ENCODE data around the gene CCDC40. TPM values are rescaled to one million over a fixed set of nuclear protein-coding genes. Genes with fewer than 3 reads are reported as not detected.
A peak's percentile ranks its signal among the peaks of the same experiment; 100 is the strongest.
"Not testable (repeated sequence)": the region's sequence is repeated elsewhere in the genome, so short reads cannot be mapped to it uniquely, and the experiment has no call there.

The CCDC40 gene
- 7.2 and 41.3 TPM in 2 replicates for total RNA-seq (2014; rRNA removed; shearing (Covaris generic); ENCODE audit: low replicate concordance)

- DNase-seq (ENCODE audit: low read depth), result peak; percentile 81
- in situ Hi-C loops (cut with HindIII; ENCODE audit: low pct_unique_long_range_greater_than_20kb, low sequenced_read_pairs), result no loop called here
Observed at GRCh38 chr17:80035937-80036714, at the start of gene CCDC40. Gene CCDC40 (plus strand): TSS chr17:80036642. CDS start chr17:80036663, 21 bp downstream.

- peak; percentile 20 for DNase-seq (ENCODE audit: low read depth)
- in situ Hi-C loops (cut with HindIII; ENCODE audit: low pct_unique_long_range_greater_than_20kb, low sequenced_read_pairs), result no loop called here
Observed at GRCh38 chr17:79987187-79987934, 49.1 kb upstream of the CCDC40 start.

- in situ Hi-C loops (cut with HindIII; ENCODE audit: low pct_unique_long_range_greater_than_20kb, low sequenced_read_pairs), result no loop called here
- DNase-seq (ENCODE audit: low read depth), result no peak
Observed at GRCh38 chr17:79987935-79988184, 48.6 kb upstream of the CCDC40 start.

GRCh38 chr17:79988185-79988971, 48.1 kb upstream of the CCDC40 start:
- peak; percentile 77 for DNase-seq (ENCODE audit: low read depth)
- in situ Hi-C loops (cut with HindIII; ENCODE audit: low pct_unique_long_range_greater_than_20kb, low sequenced_read_pairs), result no loop called here

- in situ Hi-C loops (cut with HindIII; ENCODE audit: low pct_unique_long_range_greater_than_20kb, low sequenced_read_pairs), result no loop called here
- DNase-seq (ENCODE audit: low read depth), result no peak
Observed at GRCh38 chr17:79989106-79989835, 47.2 kb upstream of the CCDC40 start.

- in situ Hi-C loops (cut with HindIII; ENCODE audit: low pct_unique_long_range_greater_than_20kb, low sequenced_read_pairs), result no loop called here
Observed at GRCh38 chr17:79990051-79990592, 46.3 kb upstream of the CCDC40 start.

GRCh38 chr17:79990704-79991103, 45.7 kb upstream of the CCDC40 start:
- in situ Hi-C loops (cut with HindIII; ENCODE audit: low pct_unique_long_range_greater_than_20kb, low sequenced_read_pairs), result no loop called here
- no peak for DNase-seq (ENCODE audit: low read depth)

More at GRCh38 chr17:79990051-79990592, 46.3 kb upstream of the CCDC40 start:
- no peak for DNase-seq (ENCODE audit: low read depth)

GRCh38 chr17:79991140-79991923, 45.1 kb upstream of the CCDC40 start:
- in situ Hi-C loops (cut with HindIII; ENCODE audit: low pct_unique_long_range_greater_than_20kb, low sequenced_read_pairs), result no loop called here
- peak; percentile 46 for DNase-seq (ENCODE audit: low read depth)

GRCh38 chr17:79991924-79992648, 44.4 kb upstream of the CCDC40 start:
- in situ Hi-C loops (cut with HindIII; ENCODE audit: low pct_unique_long_range_greater_than_20kb, low sequenced_read_pairs), result no loop called here
- no peak for DNase-seq (ENCODE audit: low read depth)

- in situ Hi-C loops (cut with HindIII; ENCODE audit: low pct_unique_long_range_greater_than_20kb, low sequenced_read_pairs), result no loop called here
- DNase-seq (ENCODE audit: low read depth), result no peak
Observed at GRCh38 chr17:79992649-79993389, 43.6 kb upstream of the CCDC40 start.

- no peak for DNase-seq (ENCODE audit: low read depth)
- in situ Hi-C loops (cut with HindIII; ENCODE audit: low pct_unique_long_range_greater_than_20kb, low sequenced_read_pairs), result no loop called here
Observed at GRCh38 chr17:79993390-79994227, 42.8 kb upstream of the CCDC40 start.

- DNase-seq (ENCODE audit: low read depth); in situ Hi-C loops (cut with HindIII; ENCODE audit: low pct_unique_long_range_greater_than_20kb, low sequenced_read_pairs): not testable (repeated sequence)
Observed at GRCh38 chr17:79994228-79994569, 42.2 kb upstream of the CCDC40 start.

- DNase-seq (ENCODE audit: low read depth), result no peak
- in situ Hi-C loops (cut with HindIII; ENCODE audit: low pct_unique_long_range_greater_than_20kb, low sequenced_read_pairs), result no loop called here
Observed at GRCh38 chr17:79994602-79995001, 41.8 kb upstream of the CCDC40 start.

- DNase-seq (ENCODE audit: low read depth), result no peak
- in situ Hi-C loops (cut with HindIII; ENCODE audit: low pct_unique_long_range_greater_than_20kb, low sequenced_read_pairs), result no loop called here
Observed at GRCh38 chr17:79995696-79996095, 40.7 kb upstream of the CCDC40 start.

- DNase-seq (ENCODE audit: low read depth), result no peak
- in situ Hi-C loops (cut with HindIII; ENCODE audit: low pct_unique_long_range_greater_than_20kb, low sequenced_read_pairs), result no loop called here
Observed at GRCh38 chr17:79996291-79996690, 40.2 kb upstream of the CCDC40 start.
